HG02798 (cell line): ENCODE data around the gene WLS.

ENCODE experiments used
- ATAC-seq: cut with Tn5 transposase; IDR thresholded peaks from one replicate; pipeline ENCODE4 v1.9.1; 2021; ENCODE audit warnings: mild to moderate bottlenecking; ENCODE audit not compliant: unreplicated experiment, poor library complexity

Gene WLS

DNA sequence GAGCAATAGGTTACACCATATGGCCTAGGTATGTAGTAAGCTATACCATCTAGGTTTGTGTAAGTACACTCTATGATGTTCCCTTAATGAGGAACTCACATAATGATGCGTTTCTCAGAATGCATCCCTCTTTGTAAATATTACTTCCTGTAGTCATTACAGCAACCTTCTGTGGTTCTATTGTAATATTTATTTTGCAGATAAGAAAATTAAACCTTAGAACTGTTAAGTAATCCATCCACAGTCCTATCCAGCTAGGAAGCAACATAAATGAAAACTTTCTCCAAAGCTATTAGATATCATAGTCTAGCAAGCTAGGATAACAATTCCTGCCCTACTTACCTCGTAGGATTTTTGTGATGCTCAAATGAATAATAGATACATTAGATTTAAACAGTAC lies 88.7 kb downstream of the WLS start:
- no peak for ATAC-seq

DNA sequence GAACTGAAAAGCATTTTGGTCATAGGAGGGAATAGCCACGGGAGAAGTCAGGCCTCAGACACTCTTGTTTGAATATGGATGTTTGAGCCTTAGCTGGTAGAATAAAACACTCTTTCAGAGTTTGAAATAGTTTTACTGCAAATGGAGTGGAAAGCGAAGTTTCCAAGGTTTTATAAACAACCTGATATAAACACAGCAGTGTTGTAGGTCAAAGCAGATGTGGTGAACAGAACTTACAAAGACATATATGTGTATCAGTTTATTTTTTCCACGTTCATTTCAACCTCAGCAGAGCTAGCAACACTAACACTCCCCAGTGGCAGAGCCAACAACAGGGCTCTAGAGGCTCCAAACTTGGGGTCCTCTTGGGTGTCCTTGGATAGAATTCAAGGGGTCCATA lies 89.9 kb downstream of the WLS start:
- no peak for ATAC-seq

DNA sequence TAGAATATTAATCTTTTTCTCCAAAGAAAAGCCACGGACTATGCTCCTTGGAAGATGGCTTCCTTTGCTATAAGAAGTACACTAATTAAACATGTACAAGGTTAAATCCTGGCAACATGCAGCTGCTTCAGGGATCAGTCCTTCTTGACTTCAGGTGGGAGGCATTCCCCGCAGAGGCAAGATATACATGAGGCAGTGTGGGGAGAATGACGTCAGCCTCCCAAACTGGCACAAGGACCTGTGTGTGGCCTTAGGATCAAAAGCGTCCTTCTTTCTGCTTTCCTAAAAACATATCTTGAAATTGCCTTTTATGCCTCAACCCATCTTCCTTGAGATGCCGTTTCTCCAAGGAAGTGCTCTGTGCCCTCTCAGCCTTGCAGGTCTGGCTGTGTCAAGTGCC lies 90.3 kb downstream of the WLS start:
- no peak for ATAC-seq

DNA sequence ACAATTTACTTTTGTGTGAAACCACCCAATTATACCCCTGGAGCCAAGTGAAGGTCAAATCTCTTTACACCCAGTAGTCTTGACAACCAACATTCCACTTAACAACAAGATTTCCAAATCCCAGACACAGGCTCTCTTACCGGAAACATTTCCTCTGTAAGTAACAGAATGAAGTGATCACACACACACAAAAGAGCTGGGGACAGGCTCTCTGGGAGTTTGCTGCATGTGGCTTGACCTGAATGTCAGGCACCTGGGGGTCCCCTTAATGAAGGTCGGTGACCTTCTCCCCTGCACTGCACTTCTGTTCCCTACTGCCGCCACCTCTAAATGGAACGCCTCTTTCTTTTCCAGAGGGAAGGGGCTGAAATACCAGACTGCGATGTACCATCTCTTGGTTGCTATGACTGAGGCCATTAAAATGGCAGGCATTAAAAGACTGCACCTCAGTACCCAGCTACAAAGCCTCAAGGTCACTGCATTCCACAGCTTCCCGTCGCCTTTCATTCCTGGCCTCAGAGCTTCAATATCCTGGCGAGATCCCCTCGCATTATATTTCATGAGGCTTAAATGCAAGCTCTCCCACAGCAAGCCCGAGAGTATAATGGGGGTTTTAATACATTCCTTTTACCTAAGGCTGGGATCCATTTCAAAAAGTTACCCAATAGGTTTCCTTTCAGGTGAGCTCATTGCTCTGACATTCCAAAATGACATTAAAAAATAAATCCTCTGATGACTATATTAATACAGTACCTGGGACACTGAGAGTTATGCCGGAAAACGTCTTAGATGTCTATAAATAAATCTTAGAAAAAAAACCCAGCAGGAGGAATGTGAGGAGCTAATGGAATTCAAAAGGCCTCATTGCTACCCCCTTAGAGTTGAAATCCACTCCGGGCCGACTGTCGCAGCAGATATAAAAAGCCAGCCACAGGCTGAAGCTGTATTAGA lies 91.0 kb downstream of the WLS start:
- no peak for ATAC-seq

DNA sequence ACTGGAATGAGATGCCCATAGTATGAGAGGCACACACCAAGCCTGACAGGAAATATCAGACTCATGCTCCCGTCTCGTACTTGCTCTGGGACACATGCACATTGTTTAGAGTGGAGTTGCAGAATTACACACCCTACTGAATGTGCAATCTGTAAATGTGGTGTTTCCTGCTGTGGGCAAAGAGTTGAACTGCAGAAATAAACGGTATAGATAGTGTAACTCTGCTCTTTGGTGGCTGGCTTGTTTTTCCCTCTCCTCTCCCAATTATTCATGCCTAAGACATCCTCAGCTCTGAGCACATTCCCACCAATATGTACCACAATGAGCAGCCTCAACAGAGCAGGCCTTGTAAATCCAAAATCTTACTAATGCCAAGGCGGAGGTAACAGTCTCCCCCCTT lies 91.8 kb downstream of the WLS start:
- no peak for ATAC-seq

DNA sequence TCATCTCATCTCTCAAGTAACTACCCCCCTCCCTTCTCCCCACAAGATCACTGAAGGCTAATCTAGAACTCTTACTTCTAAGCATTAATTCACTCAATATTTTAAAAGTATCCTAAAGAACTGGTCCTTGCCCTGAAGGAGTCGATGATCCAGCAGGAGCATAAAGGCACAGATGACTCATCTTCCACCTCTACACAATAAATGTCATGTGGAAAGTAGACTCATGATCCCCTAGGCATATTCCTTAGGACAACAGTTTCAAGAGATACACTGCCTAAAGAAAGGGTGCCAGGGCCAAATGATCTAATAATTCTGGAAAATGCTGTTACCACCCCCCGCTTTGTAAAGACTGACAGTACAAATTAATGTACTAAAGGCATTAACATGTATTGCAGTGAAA lies 96.1 kb downstream of the WLS start:
- no peak for ATAC-seq

DNA sequence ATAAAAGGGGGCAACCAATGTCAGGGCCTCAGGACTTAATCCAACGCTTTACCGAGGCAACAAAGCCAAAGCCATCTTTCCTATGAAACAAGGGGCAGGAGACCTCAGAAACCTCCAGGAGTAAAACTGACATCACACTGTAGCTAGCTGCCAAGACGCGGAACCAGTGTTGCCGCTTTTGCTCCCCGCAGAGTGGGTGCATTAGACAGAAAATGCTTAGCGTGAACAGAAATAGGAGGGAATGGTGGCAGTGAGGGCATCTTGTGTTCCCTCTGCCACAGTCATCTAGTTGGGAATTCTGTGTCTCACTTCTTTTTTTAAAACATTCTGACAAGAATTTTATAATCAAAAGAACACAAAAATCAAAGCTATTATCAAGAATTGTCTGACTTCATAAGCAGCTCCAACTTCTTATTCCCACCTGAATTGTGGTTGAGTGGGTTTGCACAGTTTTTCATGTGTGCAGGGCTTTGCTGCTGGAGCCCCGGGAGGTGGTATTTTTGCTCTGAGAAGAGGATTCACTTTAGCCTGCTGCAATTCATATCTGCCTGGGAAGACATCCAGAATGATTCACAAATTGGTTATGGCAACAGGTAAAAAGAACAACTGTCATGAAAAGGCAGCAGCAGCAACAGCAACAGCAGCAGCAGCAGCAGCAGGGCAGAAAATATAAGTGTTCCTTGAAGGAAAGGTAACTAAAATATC lies 99.7 kb downstream of the WLS start:
- ATAC-seq = no peak

DNA sequence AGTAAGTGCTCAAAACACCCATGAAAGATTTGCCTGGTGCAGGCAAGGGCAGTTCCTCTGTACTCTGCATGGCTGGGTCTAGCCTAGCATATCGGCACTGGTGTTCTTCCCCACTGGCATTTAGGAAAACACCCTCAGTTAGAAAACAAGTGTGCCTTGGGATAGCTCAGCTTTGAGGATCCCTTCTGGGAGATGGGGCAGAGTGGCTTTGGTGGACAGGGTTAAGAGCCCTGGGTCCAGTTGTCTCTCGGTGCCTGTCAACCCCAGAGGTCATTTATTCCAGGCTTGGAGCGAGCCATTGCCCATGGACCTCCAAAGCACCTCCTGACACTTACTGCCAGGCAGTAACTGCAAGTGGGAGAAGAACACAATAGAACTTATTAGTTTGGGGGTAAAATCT lies 101.1 kb downstream of the WLS start:
- no peak for ATAC-seq

DNA sequence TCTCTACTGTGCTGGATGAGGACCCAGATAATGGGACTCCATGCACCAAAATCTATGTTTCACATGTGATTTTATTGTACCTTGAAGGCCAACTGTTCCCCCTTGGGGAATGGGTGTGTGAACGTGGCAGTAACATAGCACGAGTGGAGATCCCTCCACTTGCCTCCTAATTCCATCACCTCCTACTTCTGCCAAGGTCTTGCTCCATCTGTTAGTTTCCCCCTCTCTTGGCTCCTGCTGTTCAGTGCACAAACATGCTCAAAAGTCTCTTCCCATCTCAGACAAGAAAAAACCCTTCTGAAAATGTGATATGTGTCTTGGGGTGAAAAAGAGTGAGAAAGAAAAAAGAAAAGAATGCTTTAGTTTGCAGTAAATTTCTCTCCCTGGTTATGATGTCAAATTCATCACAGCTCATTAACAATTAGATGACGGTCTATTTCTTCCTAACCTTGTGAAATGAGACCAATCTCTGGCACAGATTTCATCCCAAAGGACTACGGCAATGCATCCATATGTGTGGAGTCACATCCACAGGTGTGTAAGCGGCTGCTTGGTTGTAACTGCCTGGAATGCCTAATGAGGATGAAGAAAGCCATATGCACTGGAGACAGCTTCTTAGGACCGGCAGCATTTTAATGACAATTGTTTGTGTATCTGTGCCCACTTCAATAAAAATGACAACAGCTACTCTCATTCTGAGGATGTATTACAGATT lies 102.6 kb downstream of the WLS start:
- ATAC-seq = no peak

DNA sequence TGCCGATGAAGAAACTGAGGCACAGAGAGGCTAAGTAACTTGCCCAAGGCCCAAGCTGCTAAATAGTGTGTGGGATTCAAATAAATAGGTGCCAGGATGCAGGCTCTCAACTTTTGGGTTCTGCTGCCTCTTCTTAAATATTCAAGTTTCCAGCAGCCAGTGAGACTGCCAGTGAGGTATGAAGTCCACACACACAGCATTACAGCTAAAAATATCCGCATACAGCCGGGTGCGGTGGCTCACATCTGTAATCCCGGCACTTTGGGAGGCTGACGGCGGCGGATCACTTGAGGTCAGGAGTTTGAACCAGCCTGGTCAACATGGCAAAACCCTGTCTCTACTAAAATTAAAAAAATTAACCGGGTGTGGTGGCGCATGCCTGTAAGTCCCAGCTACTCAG lies 103.5 kb downstream of the WLS start:
- no peak for ATAC-seq

DNA sequence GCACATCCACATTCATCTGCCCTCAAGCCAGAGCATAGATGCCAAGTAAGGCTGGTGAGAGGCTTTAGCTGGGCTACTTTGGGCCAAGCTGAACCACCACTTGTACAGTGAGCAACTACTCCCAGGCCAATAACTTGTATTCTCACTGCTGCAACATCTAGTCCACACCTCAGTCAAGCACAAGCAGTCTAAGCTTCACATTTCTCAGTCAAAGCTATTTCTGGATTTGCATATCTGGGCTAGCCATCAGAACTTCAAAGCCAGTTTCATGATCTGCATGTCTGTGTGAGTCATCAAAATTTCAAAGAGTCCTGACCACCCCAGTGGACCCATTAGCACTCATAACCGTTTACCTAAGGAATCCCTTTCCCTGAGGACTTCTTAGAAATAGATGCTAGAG lies 104.2 kb downstream of the WLS start:
- ATAC-seq = peak; percentile 82

DNA sequence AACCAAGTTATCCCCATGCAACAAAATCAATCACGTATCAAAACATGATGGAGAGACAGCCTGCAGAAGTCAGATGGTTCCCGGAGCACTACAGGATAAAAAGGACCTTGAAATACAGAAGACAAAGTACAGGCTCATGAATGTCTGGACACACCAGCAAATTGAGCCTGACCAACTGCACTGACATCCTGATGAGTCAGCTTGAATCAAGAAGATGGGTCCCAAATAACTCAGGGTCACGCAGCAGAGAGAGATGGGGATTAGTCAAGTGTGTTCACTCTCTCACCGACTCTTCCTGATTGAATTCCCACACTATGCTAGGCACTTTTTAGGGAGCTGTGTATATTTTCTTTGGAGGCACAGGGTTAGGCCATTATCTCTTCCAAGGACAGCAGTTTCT lies 110.8 kb downstream of the WLS start:
- ATAC-seq = no peak

DNA sequence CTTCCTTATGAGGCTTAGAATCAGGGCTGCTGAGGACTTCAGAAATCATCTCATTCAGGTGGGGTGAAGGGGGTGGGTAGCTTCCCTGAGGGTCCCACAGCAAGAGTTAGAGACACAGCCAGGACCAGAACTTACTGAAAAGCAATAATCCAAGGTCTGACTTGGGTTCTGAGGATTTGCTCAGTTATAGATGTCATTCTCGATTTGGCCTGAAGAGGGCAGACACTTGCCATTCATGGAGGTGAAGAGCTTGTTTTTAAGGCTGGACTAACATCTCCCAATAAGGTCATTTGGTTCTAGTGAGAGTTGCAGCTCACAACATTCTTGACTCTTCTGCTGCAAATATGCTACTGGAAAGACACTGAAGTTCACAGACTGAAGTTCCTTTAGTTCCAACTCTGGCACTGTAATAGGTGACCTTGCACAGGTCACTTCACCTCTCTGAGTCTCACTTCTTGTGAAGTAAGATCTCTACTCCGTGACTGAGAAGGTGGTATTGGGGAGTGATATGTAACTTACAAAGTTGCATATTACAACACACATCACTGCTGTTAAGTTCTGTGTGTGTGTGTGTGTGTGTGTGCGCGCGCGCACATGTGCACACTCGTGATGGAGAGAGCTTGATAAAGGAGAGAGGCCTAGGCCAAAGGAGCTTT lies 112.1 kb downstream of the WLS start:
- ATAC-seq = peak; percentile 76

DNA sequence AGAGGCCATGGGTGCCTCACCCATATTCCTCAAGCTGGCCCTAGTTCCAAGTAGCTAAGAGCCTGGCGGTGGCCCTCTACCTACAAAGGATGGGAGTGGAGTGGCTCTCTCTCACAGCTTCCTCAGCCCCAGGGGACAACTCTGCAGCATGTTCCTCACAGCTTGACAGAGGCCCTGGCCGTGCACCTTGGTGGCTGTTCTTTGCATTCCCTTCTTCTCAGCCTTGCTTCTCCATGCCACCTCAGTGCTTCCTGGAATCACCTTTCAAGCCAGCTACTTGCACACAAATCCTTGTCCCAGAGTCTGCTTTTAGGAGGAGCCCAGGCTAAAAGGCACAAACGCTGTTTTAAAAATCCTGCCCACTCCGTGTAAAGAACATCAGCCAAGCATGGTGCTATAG lies 112.9 kb downstream of the WLS start:
- ATAC-seq = no peak

DNA sequence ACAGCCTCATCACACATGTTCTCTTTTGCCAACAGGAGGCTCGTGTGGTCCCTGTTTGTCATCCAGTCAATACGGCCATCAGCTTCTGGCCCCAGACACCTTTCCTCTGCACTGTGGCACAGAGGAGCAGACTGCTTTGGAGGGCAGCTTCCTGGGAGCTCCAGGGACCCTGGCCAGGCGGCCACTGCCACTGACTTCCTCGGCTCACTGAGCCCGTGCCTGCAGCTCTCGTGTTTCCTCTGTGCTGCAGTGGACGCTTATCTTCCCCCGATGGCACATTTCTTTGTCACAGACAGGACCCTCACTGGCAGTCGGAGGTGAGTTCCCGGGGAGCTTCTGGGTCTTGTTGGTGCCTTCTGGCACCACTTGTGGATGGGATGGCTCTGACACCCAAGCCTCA lies 114.9 kb downstream of the WLS start:
- no peak for ATAC-seq

DNA sequence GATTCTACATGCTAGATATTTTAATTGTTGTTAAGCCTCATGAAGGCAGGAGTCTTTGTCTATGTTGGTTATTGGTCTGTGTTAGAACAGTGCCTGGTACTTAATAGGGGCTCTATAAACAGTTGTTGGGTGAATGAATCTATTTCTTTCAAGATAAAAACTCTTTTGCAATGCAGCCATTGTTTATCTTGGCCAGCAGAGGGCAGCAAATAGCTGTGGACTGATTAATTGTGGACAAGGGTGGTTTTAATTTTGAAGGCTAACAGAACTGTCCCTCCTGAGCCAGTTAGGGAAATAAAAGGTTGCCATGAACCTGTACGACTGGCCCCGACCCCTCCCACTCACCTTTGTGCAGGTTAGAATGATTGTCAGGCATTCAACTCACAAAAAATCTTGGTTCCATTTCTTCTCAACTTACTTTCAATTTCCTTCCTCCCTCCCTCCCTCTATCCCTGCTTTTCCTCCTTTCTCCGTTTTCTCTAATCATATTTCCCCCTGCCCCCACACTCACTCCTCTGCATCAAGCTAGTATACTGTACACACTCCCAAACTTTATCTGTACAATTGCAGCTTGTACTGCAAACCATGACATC lies 115.6 kb downstream of the WLS start:
- no peak for ATAC-seq

DNA sequence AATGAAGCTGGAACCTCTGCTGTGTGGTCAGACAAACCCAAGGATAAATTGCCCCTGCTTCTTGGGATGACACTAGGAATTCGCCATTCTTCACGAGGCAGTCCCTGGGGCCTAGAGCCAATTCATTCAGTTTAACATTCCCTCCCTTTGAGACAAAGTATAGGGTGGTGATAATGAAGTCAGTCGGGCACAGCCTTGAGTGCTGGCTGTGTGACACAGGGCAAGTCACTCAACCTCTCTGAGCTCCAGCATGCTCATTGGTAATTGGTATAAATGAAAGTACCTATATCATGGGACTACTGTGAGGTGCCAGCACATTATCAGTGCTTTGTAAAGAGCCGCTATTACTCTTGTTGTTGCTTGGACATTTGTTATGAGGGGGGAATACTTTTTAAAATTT lies 117.0 kb downstream of the WLS start:
- ATAC-seq = no peak

DNA sequence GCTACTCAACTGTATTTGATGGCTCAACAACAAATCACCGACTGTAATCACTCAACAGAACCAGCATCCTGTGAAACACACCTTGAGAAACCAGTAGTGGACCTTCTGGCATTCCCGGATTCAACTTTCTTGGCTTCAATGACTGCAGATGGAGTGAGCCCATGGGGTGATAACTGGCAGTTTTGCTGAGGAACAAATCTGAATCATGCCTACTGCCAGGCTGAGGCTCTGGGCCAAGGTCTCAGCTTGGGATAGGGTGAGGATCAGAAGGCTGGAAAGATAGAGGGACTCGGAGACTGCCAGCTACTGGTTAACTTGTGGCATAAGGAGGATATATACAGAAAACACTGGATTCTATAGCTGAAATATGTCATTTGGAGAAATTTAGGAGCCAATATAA lies 118.4 kb downstream of the WLS start:
- no peak for ATAC-seq

DNA sequence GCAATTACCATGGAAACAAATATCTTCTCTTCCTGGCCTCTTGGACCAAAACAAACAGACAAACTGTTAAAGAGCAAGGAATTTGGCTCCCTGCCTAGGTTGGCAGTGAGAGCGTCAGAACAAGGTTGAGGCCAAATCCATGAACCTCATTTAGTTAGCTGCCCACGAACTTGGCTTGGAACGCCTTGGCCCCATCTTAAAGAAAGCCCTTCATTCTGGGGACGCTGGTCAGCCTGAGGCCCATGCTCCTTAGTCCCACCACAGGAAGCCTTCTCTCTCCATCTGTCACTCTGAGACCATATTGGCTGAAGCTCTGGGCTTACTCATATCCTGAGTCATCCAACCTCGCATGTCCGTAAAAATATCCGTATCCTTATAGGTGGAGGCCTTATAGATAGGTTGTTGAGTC lies 119.5 kb downstream of the WLS start:
- ATAC-seq = no peak
